ENCODE measurements around the gene COG1. TPM values are rescaled to one million over a fixed set of nuclear protein-coding genes. Genes with fewer than 3 reads are reported as not detected.
A peak's percentile ranks its signal among the peaks of the same experiment; 100 is the strongest.

Gene COG1
- total RNA-seq, 1 donor from 2014 or later = 45.6 TPM

DNA sequence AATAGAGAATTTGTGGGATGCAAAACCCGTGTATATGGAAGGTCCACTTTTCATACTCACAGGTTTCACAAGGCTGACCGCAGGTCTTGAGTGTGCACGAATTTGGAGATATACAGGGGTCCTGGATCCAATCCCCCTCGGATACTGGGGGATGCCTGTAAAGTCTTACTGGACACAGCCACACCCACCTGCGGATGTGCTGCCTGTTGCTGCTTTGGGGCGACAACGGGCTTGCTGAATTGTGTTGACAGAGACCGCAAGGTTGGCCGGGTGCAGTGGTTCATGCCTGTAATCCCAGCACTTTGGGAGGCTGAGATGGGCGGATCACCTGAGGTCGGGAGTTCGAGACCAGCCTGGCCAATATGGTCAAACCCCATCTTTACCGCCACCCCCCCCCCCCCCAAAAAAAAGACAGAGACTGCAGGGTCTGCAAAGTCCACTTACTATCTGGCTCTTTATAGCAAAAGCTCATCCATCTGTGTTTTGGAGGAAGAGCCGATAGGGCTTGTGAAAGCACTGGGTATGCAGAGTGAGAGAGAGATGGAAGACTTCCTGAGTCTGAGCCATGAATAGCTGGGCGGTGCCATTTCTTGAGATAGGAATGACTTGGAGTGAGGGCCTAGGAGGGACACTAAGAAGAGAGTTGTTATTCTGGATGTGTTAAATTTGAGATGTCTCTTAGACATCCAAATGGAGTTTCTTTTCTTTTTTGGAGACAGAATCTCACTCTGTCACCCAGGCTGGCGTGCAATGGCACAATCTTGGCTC lies 6.4 kb upstream of the COG1 start:
- Mint-ChIP-seq H3K27me3 (ENCODE audit: unreplicated experiment) (no peaks in the 10 kb centered on the region), H3K36me3 (ENCODE audit: unreplicated experiment) (no peaks in the 10 kb centered on the region), H3K9me3 (ENCODE audit: unreplicated experiment) (no peaks in the 10 kb centered on the region), H3K4me1 (ENCODE audit: unreplicated experiment) (peaks cover 11% of the 10 kb centered on the region), H3K27ac (ENCODE audit: unreplicated experiment) (no peak overlapping the region), H3K4me3 (ENCODE audit: unreplicated experiment) (no peak overlapping the region)
- DNase-seq (ENCODE audit: extremely low spot score, unreplicated experiment) = no peak
- no peak for TF ChIP-seq CTCF (IDR thresholded peaks at IDR 0.05)

GRCh38 chr17:73187203-73187769 lies 5.6 kb upstream of the COG1 start:
- Mint-ChIP-seq H3K4me1 (ENCODE audit: unreplicated experiment) (peaks cover 17% of the 10 kb centered on the region), H3K36me3 (ENCODE audit: unreplicated experiment) (no peaks in the 10 kb centered on the region), H3K9me3 (ENCODE audit: unreplicated experiment) (no peaks in the 10 kb centered on the region), H3K4me3 (ENCODE audit: unreplicated experiment) (no peak overlapping the region), H3K27me3 (ENCODE audit: unreplicated experiment) (no peaks in the 10 kb centered on the region), H3K27ac (ENCODE audit: unreplicated experiment) (no peak overlapping the region)
- DNase-seq (ENCODE audit: extremely low spot score, unreplicated experiment) = no peak
- TF ChIP-seq CTCF (IDR thresholded peaks at IDR 0.05) = no peak

DNA sequence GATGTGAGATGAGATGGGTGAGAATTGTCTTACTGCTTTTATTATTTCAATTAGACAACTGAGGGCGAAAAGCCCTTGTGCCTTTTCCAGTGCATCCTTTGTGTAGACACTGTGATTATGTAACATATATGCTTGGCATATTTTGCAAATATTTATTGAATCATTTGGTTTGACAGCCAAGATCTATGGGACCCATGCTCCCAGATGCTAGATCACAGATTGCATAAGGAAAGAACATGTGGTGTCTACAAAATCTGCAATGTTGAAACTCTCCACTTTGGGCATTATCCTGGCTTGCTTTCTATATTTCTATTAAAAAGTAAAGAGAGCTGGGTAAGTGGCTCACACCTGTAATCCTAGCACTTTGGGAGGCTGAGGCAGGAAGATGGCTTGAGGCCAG lies 4.8 kb upstream of the COG1 start:
- no peak for DNase-seq (ENCODE audit: extremely low spot score, unreplicated experiment)

DNA sequence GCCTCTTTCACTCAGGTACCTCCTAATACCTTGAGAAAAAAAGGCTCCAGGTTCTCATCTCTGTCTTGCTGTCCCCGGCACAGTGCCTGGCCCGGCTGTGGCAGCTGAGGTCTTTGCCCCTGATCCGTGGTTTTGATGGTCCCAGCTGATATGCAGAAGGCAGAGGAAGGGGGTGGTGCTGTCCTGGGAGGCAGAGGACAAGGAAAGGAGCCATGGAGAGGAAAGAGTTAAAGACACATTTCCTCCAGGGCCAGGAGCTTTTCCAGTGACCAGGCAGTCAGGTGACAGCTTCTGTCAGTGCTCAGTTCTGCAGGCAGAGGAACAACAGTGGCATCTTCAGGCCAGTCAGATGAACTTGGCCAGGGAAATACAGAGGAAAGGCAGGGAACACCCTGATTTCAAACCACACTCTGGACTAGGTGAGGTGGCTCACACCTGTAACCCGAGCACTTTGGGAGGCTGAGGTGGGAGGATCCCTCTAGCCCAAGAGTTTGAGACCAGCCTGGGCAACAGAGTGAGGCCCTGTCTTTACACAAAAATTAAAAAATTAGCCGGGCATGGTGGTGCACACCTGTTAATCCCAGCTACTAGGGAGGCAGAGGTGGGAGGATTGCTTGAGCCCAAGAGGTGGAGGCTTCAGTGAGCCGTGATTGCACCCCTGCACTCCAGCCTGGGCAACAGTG lies 3.3 kb upstream of the COG1 start:
- TF ChIP-seq CTCF (IDR thresholded peaks at IDR 0.05) = peak; percentile 85
- Mint-ChIP-seq H3K27ac (ENCODE audit: unreplicated experiment) (no peak overlapping the region), H3K27me3 (ENCODE audit: unreplicated experiment) (no peaks in the 10 kb centered on the region), H3K36me3 (ENCODE audit: unreplicated experiment) (no peaks in the 10 kb centered on the region), H3K9me3 (ENCODE audit: unreplicated experiment) (no peaks in the 10 kb centered on the region), H3K4me3 (ENCODE audit: unreplicated experiment) (no peak overlapping the region), H3K4me1 (ENCODE audit: unreplicated experiment) (peaks cover 24% of the 10 kb centered on the region)
- no peak for DNase-seq (ENCODE audit: extremely low spot score, unreplicated experiment)

More for the DNA sequence above, 4.8 kb upstream of the COG1 start:
- Mint-ChIP-seq H3K27me3 (ENCODE audit: unreplicated experiment) (no peaks in the 10 kb centered on the region), H3K36me3 (ENCODE audit: unreplicated experiment) (no peaks in the 10 kb centered on the region), H3K9me3 (ENCODE audit: unreplicated experiment) (no peaks in the 10 kb centered on the region), H3K4me3 (ENCODE audit: unreplicated experiment) (no peak overlapping the region), H3K4me1 (ENCODE audit: unreplicated experiment) (peaks cover 17% of the 10 kb centered on the region), H3K27ac (ENCODE audit: unreplicated experiment) (no peak overlapping the region)
- no peak for TF ChIP-seq CTCF (IDR thresholded peaks at IDR 0.05)

All from osteocyte (in vitro differentiated cells).